Tibial nerve (tissue), 4 donors: ENCODE measurements around the gene BDH2.

Experiments used
- CTCF ChIP-seq, 5 experiments: fragments of 200-600 bp in 3 of 5; fragments of 450-650 bp in 2 of 5; sonication (generic) in 3 of 5; IDR thresholded peaks; one replicate each; pipeline ENCODE4 v1.5.1; 2016 to 2019; ENCODE audit warnings: antibody characterized with exemption in 5 of 5, mild to moderate bottlenecking in 3 of 5, moderate library complexity in 2 of 5
- EP300 ChIP-seq, 2 donors: sonication (generic); formaldehyde crosslinking; IDR thresholded peaks; one replicate each; pipeline ENCODE4 v1.6.1; 2017; ENCODE audit warnings: antibody characterized with exemption in 2 of 2, mild to moderate bottlenecking in 1 of 2
- POLR2A ChIP-seq, 2 donors: fragments of 450-650 bp; IDR thresholded peaks; one replicate each; pipeline ENCODE4 v1.6.1; 2017; ENCODE audit warnings: antibody characterized with exemption in 2 of 2, mild to moderate bottlenecking in 2 of 2, moderate library complexity in 2 of 2

- TF ChIP-seq CTCF (IDR thresholded peaks at IDR 0.05) (no peak), EP300 (IDR thresholded peaks at IDR 0.05) (no peak), POLR2A (IDR thresholded peaks at IDR 0.05) (no peak)
These were observed 7.4 kb downstream of the BDH2 start for GRCh38 chr4:103092245-103092644.
